ENCODE results near the gene METTL16. TPM values are rescaled to one million over a fixed set of nuclear protein-coding genes. Genes with fewer than 3 reads are reported as not detected.
"Not testable (repeated sequence)": the region's sequence is repeated elsewhere in the genome, so short reads cannot be mapped to it uniquely, and the experiment has no call there.

METTL16 gene
- 10 to 100 TPM; 16.4 to 17.9 TPM for total RNA-seq

DNA sequence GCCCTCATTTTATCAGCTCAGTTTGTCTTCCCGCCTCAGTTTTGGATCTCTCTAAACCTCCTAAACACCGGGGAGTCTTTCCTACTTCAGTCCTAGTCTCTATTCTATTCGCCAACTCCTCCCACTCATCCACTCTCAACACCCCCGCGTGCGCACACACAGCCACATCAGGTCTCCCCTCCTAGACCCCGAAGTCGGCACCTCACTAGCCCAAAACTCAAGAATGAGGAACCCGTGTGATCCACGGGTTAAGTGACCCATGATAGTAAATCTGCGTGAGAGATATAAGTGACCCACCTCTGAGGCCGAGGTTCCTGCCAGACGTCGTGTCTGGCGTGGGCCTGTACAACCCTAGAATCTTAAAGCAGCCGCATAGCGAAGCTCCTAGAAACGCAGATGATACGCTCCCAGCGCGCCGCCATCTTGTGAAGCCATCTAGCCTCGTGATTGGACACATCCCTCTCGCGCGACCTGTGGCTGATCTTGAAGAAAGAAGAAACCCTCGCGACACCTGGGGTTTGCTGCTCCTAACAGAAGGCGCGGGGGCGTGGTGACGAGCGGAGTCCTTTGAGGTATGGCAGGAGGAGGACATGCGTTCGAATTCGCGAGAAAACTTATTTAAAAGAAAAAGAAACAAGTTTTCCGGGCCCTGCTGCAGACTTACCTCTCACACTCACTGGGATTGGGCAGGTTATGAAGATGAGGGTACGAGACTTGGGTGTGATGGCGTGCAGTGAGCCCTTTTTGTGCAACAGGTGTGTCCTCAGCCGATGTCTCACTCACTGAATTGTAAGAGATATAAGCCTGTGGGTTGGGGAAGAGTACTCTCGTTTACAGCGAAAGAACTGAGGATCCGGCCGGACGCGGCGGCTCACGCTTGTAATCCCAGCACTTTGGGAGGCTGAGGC lies at the start of gene METTL16:
Gene METTL16 (minus strand): TSS at position 427 of the 908 bp plus-strand sequence. CDS start 9,557 bp downstream, outside the sequence.
- DNase-seq (ENCODE audit: low spot score): peak; percentile 99
- Histone ChIP-seq H3K4me3 (peak within 1 kb of the TSS; percentile 65 to 86), H3K9me3 (no peaks in the 10 kb centered on the region), H3K36me3 (no peaks in the 10 kb centered on the region), H3K27me3 (no peaks in the 10 kb centered on the region), H3K27ac (peak within 1 kb of the TSS; percentile 86 to 90), H3K4me1 (peaks cover 0 to 24% of the 10 kb centered on the region in 2 donors)
- TF ChIP-seq, protein P1, sequence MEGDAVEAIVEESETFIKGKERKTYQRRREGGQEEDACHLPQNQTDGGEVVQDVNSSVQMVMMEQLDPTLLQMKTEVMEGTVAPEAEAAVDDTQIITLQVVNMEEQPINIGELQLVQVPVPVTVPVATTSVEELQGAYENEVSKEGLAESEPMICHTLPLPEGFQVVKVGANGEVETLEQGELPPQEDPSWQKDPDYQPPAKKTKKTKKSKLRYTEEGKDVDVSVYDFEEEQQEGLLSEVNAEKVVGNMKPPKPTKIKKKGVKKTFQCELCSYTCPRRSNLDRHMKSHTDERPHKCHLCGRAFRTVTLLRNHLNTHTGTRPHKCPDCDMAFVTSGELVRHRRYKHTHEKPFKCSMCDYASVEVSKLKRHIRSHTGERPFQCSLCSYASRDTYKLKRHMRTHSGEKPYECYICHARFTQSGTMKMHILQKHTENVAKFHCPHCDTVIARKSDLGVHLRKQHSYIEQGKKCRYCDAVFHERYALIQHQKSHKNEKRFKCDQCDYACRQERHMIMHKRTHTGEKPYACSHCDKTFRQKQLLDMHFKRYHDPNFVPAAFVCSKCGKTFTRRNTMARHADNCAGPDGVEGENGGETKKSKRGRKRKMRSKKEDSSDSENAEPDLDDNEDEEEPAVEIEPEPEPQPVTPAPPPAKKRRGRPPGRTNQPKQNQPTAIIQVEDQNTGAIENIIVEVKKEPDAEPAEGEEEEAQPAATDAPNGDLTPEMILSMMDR (IDR thresholded peaks at IDR 0.05): no peak

DNA sequence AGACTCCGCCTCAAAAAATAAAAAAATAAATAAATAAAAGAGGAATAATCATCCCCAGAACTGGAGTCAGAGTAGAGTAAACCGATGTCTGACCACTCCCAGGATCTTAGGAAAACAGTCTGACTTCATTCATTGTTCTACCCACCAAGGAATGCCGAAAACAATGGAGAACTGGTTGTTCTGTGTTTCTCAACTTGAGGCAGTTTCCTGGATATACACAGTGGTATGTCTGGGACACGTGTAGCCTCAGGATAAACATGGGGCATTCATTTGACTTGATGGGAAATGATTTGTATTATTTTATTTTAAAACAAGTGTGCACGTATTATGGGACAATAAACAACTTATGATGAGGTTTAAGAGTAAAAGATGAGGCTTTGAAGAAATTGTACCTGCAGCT lies 49.0 kb upstream of the METTL16 start:
- H3K36me3 ChIP-seq: no peaks in the 10 kb centered on the region
- TF ChIP-seq, protein P1 (IDR thresholded peaks at IDR 0.05): no peak
- no peak for DNase-seq (ENCODE audit: low spot score)
- H3K9me3 ChIP-seq: peaks cover 0 to 4% of the 10 kb centered on the region in 2 donors
- no peak overlapping the region for H3K4me3 ChIP-seq
- no peak overlapping the region for H3K27ac ChIP-seq
- no peaks in the 10 kb centered on the region for H3K4me1 ChIP-seq
- no peaks in the 10 kb centered on the region for H3K27me3 ChIP-seq

DNA sequence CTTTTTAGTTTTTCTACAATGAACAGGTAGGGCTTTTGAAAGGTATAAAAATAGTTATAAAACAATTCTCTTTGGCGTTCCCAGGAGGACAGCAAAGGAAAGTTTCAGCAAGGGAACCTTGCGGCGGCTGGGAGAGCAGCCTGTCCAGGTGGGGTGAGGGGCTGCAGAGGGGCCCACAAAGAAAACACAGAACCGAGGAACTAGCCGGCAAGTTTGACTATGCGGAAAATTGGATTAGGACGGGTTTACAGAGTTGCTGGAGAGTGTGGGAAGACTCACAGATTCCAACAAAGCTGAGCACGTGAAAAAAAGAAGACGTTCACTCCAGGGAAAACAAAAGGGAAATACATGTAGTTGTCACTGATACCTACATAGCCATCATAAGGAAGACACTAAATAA lies 40.2 kb upstream of the METTL16 start:
- H3K9me3 ChIP-seq: no peaks in the 10 kb centered on the region
- TF ChIP-seq, protein P1 (IDR thresholded peaks at IDR 0.05): no peak

DNA sequence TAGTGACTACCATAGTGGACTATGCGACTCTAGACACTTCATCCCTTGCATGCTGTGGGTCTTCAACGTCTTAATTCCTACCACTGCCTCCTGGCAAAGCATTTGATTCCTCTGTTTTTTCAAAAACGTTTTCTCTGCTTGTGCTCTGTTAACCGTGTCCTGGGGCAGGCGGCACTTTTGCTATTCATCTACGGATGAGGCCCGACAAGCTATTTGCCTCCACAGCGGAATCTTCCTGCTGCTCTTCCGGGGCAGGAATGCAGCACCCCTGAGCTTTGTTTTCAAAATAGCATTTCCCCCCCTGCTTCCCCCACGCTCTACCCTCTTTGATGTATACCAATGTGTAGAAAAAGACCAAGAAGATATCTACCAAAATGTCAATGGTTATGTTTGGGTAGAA lies 39.8 kb upstream of the METTL16 start:
- TF ChIP-seq, protein P1 (IDR thresholded peaks at IDR 0.05): no peak
- DNase-seq (ENCODE audit: low spot score): no peak
- Histone ChIP-seq H3K36me3 (no peaks in the 10 kb centered on the region), H3K9me3 (no peaks in the 10 kb centered on the region), H3K27me3 (peaks cover 0 to 7% of the 10 kb centered on the region in 2 donors), H3K4me1 (no peaks in the 10 kb centered on the region), H3K4me3 (no peak overlapping the region), H3K27ac (no peak overlapping the region)

More for the DNA sequence above, 40.2 kb upstream of the METTL16 start:
- H3K4me1 ChIP-seq: no peaks in the 10 kb centered on the region
- no peak for DNase-seq (ENCODE audit: low spot score)
- H3K27ac ChIP-seq: no peak overlapping the region
- H3K27me3 ChIP-seq: peaks cover 0 to 7% of the 10 kb centered on the region in 2 donors
- no peak overlapping the region for H3K4me3 ChIP-seq
- no peaks in the 10 kb centered on the region for H3K36me3 ChIP-seq

GRCh38 chr17:2549392-2550211 lies 37.9 kb upstream of the METTL16 start:
- Histone ChIP-seq H3K36me3 (no peaks in the 10 kb centered on the region), H3K4me1 (no peaks in the 10 kb centered on the region), H3K9me3 (no peaks in the 10 kb centered on the region), H3K27ac (no peak overlapping the region), H3K27me3 (peaks cover 0 to 7% of the 10 kb centered on the region in 2 donors), H3K4me3 (no peak overlapping the region)
- no peak for DNase-seq (ENCODE audit: low spot score)
- TF ChIP-seq, protein P1 (IDR thresholded peaks at IDR 0.05): no peak

DNA sequence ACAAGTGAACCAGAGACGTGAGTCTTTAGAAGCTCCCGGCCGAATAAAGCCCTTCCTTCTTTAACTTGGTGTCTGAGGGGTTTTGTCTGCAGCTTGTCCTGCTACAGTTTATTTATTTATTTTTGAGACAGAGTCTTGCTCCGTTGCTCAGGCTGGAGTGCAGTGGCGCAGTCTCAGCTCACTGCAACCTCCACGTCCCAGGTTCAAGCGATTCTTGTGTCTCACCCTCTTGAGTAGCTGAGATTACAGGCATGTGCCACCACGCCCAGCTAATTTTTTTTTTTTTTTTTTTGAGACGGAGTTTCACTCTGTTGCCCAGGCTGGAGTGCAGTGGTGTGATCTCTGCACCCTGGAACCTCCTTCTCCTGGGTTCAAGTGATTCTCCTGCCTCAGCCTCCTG lies 36.3 kb upstream of the METTL16 start:
- not testable (repeated sequence) for H3K27ac ChIP-seq; DNase-seq (ENCODE audit: low spot score); H3K36me3 ChIP-seq; H3K9me3 ChIP-seq; H3K4me1 ChIP-seq; H3K27me3 ChIP-seq; H3K4me3 ChIP-seq

Data from right atrium auricular region (tissue), 2 donors.